Activated CD4-positive, CD25-positive, alpha-beta regulatory T cell (primary cell): Measurements from ENCODE around the gene ADH1A.
"Not testable (repeated sequence)": the region's sequence is repeated elsewhere in the genome, so short reads cannot be mapped to it uniquely, and the experiment has no call there.

ENCODE experiments used
- DNase-seq, 4 experiments: peaks; one replicate each; lab custom pipeline; 2025; lab: John Stamatoyannopoulos, UW

ADH1A gene

GRCh38 chr4:99281261-99281660 is 9.5 kb downstream of the ADH1A start:
- DNase-seq = no peak

- no peak for DNase-seq
Observed at GRCh38 chr4:99276417-99276816, 14.4 kb downstream of the ADH1A start.

DNA sequence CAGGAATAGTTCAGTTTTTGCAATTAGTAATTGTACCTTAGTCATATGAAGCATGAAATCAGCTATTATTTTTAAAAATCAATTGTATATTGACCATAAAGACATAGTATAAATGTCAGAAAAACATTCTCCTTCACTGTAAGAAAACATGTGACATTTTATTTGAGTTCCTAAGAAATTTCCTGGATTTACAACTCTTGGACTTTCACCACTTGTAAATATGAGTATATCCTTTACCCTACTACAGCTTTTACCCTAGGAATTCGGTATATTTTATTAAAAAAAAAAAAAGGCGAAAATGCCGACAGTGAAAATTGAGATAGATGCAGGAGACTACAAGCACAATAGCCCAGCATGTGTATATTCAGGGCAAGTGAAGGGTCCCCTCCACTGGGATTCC is 14.9 kb downstream of the ADH1A start:
- no peak for DNase-seq

- no peak for DNase-seq
Observed at GRCh38 chr4:99275050-99275449, 15.7 kb downstream of the ADH1A start.

GRCh38 chr4:99273704-99274103 is 17.1 kb downstream of the ADH1A start:
- no peak for DNase-seq

DNA sequence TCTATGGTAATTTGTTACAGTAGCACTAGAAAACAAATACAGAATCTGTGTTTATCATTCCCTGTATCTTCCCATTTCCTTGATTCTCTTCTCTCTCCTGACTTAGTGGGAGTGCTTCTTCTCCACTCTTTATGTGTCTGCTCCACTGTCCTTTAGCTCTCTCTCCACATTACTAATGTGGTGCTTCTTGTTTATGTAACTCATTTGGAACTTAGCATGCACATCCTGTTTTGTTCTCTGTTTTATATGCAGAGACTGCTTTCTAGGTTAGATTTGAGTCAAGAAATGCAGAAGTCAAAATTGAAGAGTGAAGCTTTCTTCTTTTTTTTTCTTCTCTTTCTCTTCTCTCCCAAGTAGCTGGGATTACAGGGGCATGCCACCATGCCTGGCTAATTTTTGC is 25.9 kb downstream of the ADH1A start:
- no peak for DNase-seq

- no peak for DNase-seq
Observed at GRCh38 chr4:99252746-99253145, 38.0 kb downstream of the ADH1A start.

DNA sequence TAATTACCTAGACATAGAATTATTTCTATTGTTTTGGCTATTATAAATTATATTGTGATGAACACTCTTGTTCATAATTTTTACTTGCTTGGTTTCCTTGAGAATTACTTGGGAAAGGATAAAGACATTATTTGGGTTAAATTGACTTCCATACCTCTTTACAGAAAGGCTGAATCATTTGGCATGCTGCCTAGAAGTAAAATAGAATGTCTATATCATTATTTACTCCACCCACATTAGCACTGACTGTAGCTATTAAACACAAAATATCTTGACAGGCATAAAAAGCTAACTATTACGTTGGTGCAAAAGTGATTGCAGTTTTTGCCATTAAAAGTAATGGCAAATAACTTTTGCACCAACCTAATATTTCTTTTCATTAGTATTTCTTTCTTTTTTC is 42.1 kb downstream of the ADH1A start:
- DNase-seq = no peak

- no peak for DNase-seq
Observed at GRCh38 chr4:99235955-99236354, 54.8 kb downstream of the ADH1A start.

DNA sequence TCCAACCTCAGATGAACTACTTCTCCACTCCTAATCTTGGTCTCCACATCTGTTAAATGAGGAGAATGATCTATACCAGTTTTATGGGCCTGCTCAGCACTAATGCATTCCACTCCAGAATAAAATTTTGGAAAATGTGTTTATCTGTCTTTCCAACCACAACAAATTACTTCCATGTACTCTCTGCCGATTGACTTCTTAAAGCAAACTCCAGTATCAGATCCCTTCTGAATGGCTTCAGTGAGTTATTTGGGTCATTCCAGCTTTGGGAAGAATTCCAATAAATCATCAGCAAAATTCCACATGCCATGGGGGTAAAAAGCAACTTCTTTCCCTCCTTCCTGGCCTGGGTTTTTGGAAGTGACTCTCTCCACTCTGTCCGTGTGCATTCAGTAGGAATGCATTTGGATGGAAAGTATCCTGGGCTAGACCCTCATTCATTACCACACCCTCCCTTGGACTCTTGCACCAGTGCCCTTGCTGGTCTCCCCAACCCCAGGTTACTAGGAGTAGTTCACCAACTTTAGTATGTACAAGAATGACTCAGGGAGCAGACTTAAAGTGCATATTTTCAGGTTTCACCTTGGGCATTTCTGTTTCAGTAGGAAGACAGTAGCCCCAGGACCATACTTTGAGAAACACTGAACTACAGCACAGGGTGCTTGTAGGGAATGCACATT is 56.3 kb downstream of the ADH1A start:
- no peak for DNase-seq

DNA sequence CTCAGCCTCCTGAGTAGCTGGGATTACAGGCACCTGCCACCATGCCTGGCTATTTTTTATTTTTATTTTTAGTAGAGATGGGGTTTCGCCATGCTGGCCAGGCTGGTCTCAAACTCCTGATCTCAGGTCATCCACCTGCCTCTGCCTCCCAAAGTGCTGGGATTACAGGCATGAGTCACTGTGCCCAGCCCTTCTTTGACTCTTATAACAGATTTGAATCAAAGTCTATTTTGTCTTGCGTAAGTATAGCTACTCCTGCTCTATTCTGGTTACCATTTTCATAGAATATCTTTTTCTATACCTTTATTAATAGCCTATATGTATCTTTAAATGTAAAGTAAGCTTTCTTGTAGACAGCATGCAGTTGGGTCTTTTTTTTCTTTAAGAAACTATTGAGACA is 57.4 kb downstream of the ADH1A start:
- DNase-seq = not testable (repeated sequence)

DNA sequence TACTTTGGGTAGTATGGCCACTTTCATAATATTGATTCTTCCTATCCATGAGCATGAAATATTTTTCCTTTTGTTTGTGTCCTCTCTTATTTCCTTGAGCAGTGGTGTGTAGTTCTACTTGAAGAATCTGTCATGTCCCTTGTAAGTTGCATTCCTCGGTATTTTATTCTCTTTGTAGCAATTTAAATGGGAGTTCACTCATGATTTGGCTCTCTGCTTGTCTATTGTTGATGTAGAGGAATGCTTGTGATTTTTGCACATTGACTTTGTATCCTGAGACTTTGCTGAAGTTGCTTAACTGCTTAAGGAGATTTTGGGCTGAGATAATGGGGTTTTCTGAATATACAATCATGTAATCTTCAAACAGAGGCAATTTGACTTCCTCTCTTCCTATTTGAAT is 62.1 kb downstream of the ADH1A start:
- not testable (repeated sequence) for DNase-seq

DNA sequence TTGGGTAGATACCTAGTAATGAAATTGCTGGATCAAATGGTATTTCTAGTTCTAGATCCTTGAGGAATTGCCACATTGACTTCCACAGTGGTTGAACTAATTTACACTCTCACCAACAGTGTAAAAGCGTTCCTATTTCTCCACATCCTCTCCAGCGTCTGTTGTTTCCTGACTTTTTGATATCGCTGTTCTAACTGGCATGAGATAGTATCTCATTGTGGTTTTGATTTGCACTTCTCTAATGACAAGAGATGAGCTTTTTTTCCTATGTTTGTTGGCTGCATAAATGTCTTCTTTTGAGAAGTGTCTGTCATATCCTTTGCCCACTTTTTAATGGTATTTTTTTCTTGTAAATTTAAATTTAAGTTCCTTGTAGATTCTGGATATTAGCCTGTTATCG is 63.1 kb downstream of the ADH1A start:
- DNase-seq = not testable (repeated sequence)
